Measurements from ENCODE around the gene GNAT3. TPM values are rescaled to one million over a fixed set of nuclear protein-coding genes. Genes with fewer than 3 reads are reported as not detected.

GNAT3 gene
- polyA plus RNA-seq, 3 donors: not detected

DNA sequence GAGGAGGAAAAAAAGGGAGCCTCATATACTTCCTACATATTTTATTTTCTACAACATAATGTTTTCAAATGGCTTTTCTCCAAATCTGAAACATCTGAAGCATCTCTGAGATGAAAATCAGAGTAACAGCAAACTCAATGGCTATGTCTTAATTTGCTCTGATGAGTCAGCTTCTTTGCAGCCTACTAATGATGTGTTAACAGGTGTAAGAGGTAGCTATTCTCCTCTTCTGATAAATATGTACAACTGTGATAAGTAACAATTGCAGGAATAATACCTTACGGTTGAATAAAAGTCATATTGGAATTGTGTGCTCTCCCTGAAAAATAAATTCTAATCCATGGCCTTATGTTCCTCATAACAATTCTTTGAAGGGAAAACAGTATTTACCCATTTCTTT, 45.2 kb downstream of the GNAT3 start:
- DNase-seq: no peak

GRCh38 chr7:80464211-80464610, 47.7 kb downstream of the GNAT3 start:
- no peak for DNase-seq

GRCh38 chr7:80463272-80463920, 48.5 kb downstream of the GNAT3 start:
- no peak for DNase-seq

- DNase-seq: no peak
Measured at GRCh38 chr7:80460857-80461256, 51.0 kb downstream of the GNAT3 start.

DNA sequence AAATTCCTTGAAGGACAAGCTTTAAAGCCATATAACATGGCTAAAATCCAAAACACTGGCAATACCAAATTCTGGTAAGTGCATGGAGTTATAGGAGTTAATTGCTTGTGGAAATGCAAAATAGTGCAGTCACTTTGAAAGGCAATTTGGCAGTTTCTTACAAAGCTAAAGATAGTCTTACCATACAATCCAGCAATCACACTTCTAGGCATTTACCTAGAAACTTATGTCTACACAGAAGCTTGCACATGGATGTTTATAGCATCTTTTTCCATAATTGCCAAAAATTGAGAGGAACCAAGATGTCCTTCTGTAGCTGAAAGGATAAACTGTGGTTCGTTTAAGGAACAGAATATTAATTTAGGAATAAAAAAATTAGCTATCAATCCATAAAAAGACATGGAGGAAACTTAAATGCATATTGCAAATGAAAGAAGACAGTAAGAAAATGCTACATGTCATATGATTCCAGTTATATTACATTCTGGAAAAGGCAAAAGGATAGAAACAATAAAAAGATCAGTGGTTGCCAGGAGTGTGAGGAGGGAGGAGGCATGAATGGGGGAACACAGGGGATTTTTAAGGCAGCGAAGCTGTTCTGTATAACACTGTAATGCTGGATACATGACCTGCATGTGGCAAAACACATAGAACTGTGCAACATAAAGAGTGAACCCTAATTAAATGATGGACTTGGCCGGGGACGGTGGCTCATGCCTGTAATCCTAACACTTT, 51.9 kb downstream of the GNAT3 start:
- DNase-seq: no peak

- no peak for DNase-seq
Measured at GRCh38 chr7:80458822-80459725, 52.8 kb downstream of the GNAT3 start.

DNA sequence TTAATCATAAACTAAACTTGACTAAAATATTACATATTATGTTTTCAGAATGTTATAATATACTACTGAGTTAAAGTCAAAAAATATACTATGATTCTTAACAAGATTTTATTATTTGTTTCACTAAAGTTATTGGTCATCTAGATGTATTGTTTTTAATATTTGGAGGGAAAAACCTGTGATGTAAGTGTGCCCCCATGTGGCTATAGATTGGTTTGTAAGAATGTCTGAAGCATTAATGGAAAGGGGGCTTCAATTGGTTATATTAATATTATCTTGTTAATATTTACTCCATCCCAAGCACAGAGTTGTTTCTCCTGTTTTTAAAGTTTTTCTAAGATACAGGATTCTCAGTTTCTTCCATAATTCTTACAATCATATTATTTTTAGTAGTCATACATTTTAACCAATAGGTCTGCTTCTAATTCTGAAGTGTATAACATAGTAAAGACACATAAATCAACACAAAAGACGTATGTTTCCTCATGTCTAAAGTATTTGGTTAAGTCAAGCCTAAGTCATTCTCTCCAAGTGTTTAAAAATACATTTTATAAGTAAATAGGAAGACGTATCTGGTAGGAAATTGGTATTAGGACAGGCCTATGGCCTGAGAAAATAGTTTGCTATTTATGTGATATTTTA, 58.0 kb downstream of the GNAT3 start:
- no peak for DNase-seq

GRCh38 chr7:80450621-80451308, 61.1 kb downstream of the GNAT3 start:
- no peak for DNase-seq

- no peak for DNase-seq
Measured at GRCh38 chr7:80449836-80450235, 62.0 kb downstream of the GNAT3 start.

DNA sequence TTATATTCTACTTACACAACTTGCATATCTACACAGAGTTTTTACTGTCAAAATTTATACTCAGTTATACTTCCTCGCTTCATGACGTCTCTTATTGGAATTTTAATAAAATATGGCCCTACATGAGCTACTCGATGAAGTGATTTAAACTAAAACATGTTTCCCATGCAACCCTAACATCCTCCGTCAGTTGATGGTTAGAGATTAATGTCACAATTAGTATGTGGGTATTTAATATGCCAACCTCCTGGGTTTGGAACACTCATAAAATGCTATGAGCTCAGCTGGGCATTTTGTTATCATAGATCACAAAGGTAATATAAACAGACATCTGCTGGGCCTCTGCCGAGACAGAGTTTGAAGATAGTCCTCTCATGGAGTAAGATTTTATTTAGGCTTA, 66.5 kb downstream of the GNAT3 start:
- DNase-seq: no peak

- no peak for DNase-seq
Measured at GRCh38 chr7:80444811-80445210, 67.1 kb downstream of the GNAT3 start.

DNA sequence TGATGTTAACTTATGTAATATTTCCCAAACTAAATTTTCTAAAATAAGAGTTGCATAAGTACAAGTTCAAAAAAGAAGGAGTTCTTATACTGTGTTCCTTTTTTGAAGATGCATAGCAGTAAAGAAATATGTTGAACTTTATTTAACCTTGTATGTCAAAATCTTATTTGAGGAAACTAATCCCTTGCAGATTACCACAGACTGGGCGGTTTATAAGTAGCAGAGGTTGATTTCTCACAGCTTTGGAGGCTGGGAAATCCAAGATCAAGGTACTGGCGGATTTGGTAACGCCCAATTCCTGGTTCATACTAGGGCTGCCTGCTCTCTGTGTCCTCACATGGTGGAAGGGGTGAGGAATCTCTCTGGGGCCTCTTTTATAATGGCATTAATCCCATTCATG, 68.5 kb downstream of the GNAT3 start:
- no peak for DNase-seq

DNA sequence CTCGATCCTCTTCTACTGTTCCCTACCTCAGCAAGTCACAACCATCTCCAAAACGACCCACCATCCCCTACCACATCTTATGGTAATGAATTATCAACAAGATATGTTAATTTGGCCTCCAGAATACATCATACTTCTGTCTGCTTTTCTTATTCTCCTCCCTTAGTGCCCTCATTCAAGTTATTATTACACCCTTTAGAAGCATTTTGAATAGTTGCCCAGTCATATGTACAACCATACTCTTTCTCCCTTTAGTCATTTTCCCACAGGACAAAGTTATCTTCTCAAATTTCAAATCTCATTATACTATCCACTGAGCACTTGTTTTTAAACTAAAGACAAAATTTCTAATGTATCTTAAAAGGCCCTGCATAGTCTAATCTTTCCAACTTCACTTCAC, 71.0 kb downstream of the GNAT3 start:
- no peak for DNase-seq

DNA sequence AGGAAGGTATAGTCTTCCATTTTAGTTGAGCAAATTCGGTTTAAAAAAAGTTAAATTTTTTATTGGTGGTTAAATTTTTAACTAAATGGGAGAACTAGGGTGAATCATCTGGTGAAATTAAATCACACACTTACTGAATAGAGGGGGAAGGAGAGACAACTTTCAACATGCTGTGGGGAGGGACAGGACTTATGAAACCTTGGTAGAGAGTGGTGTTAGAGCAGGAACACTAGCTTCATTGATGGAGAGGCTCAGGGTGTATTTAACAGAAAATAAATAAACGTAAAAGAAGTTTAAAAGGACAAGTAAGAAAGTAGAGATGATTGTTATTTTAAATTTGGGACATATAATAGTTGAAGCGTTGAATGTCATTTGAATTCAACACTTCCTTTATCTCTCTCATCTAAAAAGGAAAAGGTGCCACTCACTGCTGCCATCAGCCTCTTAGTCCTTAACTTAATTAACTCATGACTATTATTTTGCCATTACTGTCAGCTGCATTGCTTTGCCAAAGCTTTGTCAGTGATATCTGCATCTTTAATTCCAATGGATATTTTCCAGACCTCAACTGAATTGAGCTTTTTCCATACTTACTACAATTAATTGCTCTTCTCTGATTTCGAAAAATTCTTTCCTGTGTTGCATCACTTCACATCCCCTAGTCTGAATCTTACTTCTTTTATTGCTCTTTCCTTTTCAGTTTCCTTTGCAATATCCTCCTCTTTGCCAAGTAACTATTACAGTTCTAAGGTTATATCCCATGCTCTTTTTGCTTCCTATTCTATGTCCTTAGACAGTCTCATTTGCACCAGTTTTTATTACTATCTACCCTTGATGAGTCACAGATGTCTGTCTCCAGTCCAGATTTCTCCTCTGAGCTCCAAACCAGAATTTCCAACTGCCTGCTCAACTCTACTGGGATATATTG, 71.7 kb downstream of the GNAT3 start:
- DNase-seq: no peak

DNA sequence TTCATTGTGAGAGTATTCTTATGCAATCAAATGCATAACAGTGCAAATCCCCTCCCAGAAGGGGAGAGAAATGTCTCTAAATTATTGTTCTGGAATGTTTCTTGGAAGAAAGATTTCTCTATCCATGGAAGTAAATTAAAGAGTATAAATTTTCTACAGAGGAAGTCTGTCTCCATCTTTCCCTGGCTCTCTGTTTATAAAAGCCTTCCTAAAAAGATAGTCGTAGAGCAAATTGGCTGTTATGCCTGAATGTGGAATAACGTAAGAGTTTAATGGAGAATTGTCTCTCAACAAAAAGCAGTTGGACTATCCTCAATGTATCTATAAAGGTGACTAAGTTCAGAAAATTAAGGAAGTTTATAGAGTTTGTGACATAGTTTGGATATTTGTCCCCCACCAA, 76.3 kb downstream of the GNAT3 start:
- DNase-seq: no peak

DNA sequence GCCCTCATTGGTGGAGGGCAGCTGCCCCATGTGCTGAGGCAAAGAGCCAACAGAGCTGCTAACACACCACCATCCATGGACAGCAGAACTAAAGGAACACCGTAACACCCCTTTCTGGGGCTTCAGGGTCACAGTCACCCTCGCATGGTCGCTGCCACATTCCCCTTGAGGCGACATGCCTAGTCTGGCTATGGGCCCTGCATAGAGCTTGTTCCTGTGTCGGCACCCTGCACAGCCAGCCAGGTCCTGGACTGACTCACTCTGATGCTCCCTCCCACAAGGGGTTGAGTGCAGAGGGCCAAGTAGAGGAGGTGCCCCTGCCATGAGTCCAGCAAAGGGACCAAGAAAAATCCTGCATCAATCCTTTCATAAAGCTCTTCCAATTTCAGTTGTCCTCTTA, 77.8 kb downstream of the GNAT3 start:
- no peak for DNase-seq

DNA sequence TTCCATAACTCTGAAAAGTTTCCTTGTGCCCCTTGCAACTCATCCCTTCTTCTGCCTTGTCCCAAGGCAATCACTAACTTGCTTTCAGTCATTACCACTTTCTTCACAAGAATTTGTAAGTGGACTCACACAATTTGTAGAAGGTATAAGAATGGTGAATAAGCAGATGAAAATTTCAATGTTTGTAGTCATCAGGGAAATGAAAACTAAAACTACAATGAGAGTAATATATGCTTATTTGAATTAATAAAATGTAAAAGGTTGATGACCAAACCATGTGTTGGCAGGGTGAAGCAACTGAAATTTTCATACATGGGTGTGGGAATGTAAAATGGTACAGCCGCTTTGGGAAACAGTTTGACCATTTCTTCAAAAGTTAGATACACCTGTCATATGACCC, 79.7 kb downstream of the GNAT3 start:
- DNase-seq: no peak

- DNase-seq: no peak
Measured at GRCh38 chr7:80429181-80429580, 82.7 kb downstream of the GNAT3 start.

DNA sequence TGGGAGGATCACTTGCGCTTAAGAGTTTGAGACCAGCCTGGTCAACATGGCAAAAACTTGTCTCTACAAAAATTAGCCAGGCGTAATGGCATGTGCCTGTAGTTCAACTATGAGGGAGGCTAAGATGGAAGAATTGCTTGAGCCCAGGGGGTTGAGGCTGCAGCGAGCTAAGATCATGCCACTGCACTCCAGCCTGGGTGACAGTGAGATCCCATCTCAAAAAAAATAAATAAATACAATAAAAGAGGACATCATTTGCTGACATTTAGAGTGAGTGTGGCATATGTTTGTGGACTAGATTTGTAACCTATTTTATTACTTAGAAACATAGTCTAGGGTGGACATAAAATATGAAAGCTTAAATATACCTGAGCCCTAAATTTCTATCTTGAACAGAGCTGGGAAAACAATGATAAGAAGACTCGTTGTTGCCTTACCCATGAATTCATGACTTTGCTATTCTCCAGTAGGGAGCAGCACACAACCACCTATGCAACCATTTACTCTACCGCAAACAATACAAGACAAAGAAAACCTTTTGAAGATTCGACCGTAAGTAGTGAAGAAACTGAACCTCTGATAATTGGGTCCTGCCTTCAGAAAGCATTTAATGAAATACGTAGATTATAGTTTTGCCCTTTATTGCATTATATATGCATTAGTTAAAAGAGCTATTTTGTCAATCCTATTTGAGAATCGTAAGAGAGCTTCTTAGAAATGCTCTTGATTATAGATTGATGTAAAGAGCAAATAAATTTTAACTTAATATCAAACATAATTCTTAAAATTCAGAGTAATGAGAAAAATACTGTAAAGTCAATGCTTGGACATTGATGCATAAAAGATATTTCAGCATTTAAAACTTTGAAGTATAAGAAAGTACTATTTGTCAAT, 83.5 kb downstream of the GNAT3 start:
- DNase-seq: peak; percentile 29
